Cardiac muscle cell (in vitro differentiated cells and primary cell): ENCODE measurements around the gene METTL18. TPM values are rescaled to one million over a fixed set of nuclear protein-coding genes. Genes with fewer than 3 reads are reported as not detected.

ENCODE experiments used
- DNase-seq, 2 donors: peaks; one replicate each; pipeline versions ENCODE4 v3.0.0 to v3.0.0-alpha.2; 2010 to 2017; ENCODE audit warnings: low read depth in 1 of 2, low spot score in 1 of 2
- H3K27ac ChIP-seq: fragments of 200-600 bp; sonication (generic); 2 replicates; pipeline ENCODE4 v1.5.1; 2016
- H3K27me3 ChIP-seq: fragments of 200-600 bp; sonication (generic); 2 replicates; pipeline ENCODE4 v1.6.0; 2016; ENCODE audit warnings: control low read depth
- H3K36me3 ChIP-seq: fragments of 200-600 bp; sonication (generic); 2 replicates; pipeline ENCODE4 v1.5.1; 2016; ENCODE audit warnings: control low read depth
- H3K4me1 ChIP-seq: fragments of 200-600 bp; sonication (generic); 2 replicates; pipeline ENCODE4 v1.8.1; 2017; ENCODE audit warnings: low read depth, mild to moderate bottlenecking, mixed run types
- H3K4me3 ChIP-seq: fragments of 200-600 bp; sonication (generic); 2 replicates; pipeline ENCODE4 v1.5.1; 2016; ENCODE audit warnings: mild to moderate bottlenecking
- H3K9me3 ChIP-seq: fragments of 200-600 bp; sonication (generic); 2 replicates; pipeline ENCODE4 v1.5.1; 2017; ENCODE audit warnings: low read depth, mild to moderate bottlenecking, control low read depth
- CTCF ChIP-seq: IDR thresholded peaks from 2 replicates; pipeline ENCODE4 v1.5.1; 2012; ENCODE audit warnings: low read depth, mild to moderate bottlenecking, low read length
- polyA plus RNA-seq: library from polyadenylated mRNA; unstranded; fragments of >200 nt; fragmentation: Nextera tagmentation; extraction: Ambion mirVana; gene quantifications from 2 replicates; pipeline ENCODE4 v1.2.1, GENCODE V29; 2016
- total RNA-seq: library from RNA; depleted of rRNA; stranded (reverse); fragments of >200 nt; gene quantifications from 2 replicates; pipeline ENCODE4 v1.2.3, GENCODE V29; 2016

The METTL18 gene
- total and polyA plus RNA-seq, 2 experiments from 2014 or later: 4.5 to 9.5 TPM

- Histone ChIP-seq H3K4me3 (no peak overlapping the region), H3K27ac (no peak overlapping the region), H3K36me3 (no peaks in the 10 kb centered on the region), H3K27me3 (no peaks in the 10 kb centered on the region), H3K9me3 (no peaks in the 10 kb centered on the region), H3K4me1 (no peaks in the 10 kb centered on the region)
- no peak for TF ChIP-seq CTCF
- no peak for DNase-seq
Measured at GRCh38 chr1:169776440-169776839, 18.3 kb downstream of the METTL18 start.

GRCh38 chr1:169768161-169768560 lies 26.5 kb downstream of the METTL18 start:
- no peaks in the 10 kb centered on the region for H3K27me3 ChIP-seq
- TF ChIP-seq CTCF: no peak
- no peaks in the 10 kb centered on the region for H3K4me1 ChIP-seq
- no peak for DNase-seq
- no peak overlapping the region for H3K27ac ChIP-seq
- no peak overlapping the region for H3K4me3 ChIP-seq
- H3K9me3 ChIP-seq: no peaks in the 10 kb centered on the region
- no peaks in the 10 kb centered on the region for H3K36me3 ChIP-seq

GRCh38 chr1:169765580-169766331 lies 29.0 kb downstream of the METTL18 start:
- no peak for TF ChIP-seq CTCF
- H3K4me3 ChIP-seq: no peak overlapping the region
- no peaks in the 10 kb centered on the region for H3K27me3 ChIP-seq
- DNase-seq: no peak
- no peaks in the 10 kb centered on the region for H3K4me1 ChIP-seq
- no peaks in the 10 kb centered on the region for H3K36me3 ChIP-seq
- no peak overlapping the region for H3K27ac ChIP-seq
- H3K9me3 ChIP-seq: no peaks in the 10 kb centered on the region

GRCh38 chr1:169764919-169765318 lies 29.8 kb downstream of the METTL18 start:
- no peaks in the 10 kb centered on the region for H3K36me3 ChIP-seq
- H3K9me3 ChIP-seq: no peaks in the 10 kb centered on the region
- no peak overlapping the region for H3K4me3 ChIP-seq
- DNase-seq: no peak
- no peaks in the 10 kb centered on the region for H3K4me1 ChIP-seq
- no peaks in the 10 kb centered on the region for H3K27me3 ChIP-seq
- TF ChIP-seq CTCF: no peak
- H3K27ac ChIP-seq: no peak overlapping the region

GRCh38 chr1:169762699-169763098 lies 32.0 kb downstream of the METTL18 start:
- no peak for DNase-seq
- no peaks in the 10 kb centered on the region for H3K36me3 ChIP-seq
- H3K27ac ChIP-seq: no peak overlapping the region
- no peaks in the 10 kb centered on the region for H3K27me3 ChIP-seq
- no peaks in the 10 kb centered on the region for H3K9me3 ChIP-seq
- no peaks in the 10 kb centered on the region for H3K4me1 ChIP-seq
- TF ChIP-seq CTCF: no peak
- H3K4me3 ChIP-seq: no peak overlapping the region
